HG02981 (cell line): ENCODE measurements around the gene FAM133A.

Experiments used
- ATAC-seq: cut with Tn5 transposase; IDR thresholded peaks from one replicate; pipeline ENCODE4 v1.9.1; 2021; ENCODE audit warnings: mild to moderate bottlenecking, moderate library complexity; ENCODE audit not compliant: unreplicated experiment

The FAM133A gene

GRCh38 chrX:93673869-93674271 lies at the start of gene FAM133A:
FAM133A (plus strand) TSS chrX:93674206; CDS start chrX:93709420, 35,214 bp downstream.
- ATAC-seq: no peak

GRCh38 chrX:93637591-93637990 lies 36.4 kb upstream of the FAM133A start:
- no peak for ATAC-seq

- ATAC-seq: no peak
Observed at GRCh38 chrX:93649381-93649780, 24.6 kb upstream of the FAM133A start.

GRCh38 chrX:93660575-93660974 lies 13.4 kb upstream of the FAM133A start:
- ATAC-seq: no peak

- ATAC-seq: peak; percentile 64
Observed at GRCh38 chrX:93673056-93673868, 744 bp upstream of the FAM133A start, which contains the start of gene NAP1L3. NAP1L3 (minus strand) TSS chrX:93673578; CDS start chrX:93673304, 274 bp downstream.

GRCh38 chrX:93695981-93696380 lies 22.0 kb downstream of the FAM133A start:
- ATAC-seq: no peak

GRCh38 chrX:93703701-93704100 lies 29.7 kb downstream of the FAM133A start:
- ATAC-seq: no peak

- ATAC-seq: no peak
Observed at GRCh38 chrX:93711076-93711475, 37.1 kb downstream of the FAM133A start.

GRCh38 chrX:93741811-93742210 lies 67.8 kb downstream of the FAM133A start:
- no peak for ATAC-seq

- ATAC-seq: no peak
Observed at GRCh38 chrX:93760163-93760562, 86.2 kb downstream of the FAM133A start.
